ENCODE results near the gene EXOC6B. TPM values are rescaled to one million over a fixed set of nuclear protein-coding genes. Genes with fewer than 3 reads are reported as not detected.

The EXOC6B gene
- total and polyA plus RNA-seq, 2 of the 8 experiments (the other 6 are each of a cell fraction or from before 2014, with no cell fraction given), result 13.5 to 33.0 TPM

DNA sequence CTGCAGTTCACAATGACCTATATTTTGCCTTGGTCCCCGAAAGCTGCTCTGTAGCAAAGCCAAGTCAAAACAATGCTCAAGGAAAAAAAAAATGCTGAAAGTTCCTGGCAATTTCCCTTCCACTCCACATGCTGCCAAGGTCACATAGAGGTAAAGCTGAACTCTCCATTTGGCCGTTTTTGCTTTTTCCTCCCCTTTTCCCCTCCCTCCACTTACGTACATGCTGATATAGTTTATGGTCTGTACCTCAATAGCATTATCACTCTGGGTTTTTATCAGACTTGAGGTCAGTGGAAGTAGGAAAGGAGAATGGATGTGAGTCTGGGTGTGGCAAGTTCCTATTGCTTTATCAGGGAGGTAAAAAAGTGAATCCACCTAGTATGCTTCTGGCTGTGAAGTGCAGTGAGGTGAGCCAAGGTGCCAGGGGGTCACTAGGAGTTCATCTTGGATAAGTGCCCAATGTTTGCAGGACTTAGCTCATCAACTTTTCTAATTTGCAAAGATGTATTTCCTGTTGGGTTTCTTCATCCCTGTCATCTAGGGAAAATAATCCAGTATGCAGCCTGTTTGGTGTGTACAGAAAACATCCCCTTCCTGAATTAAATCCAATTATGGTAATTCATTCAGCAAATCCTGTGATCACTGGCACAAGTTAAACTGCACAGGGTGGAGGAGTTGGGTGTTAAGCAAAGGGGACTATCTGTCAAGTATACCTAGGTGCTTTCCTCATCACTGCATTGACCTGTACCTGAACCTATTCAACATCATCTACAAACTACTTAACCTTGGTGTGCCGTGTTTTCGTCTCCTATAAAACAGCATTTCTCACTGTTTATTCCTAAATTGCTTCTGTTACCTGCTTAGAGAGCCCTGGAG lies 553.8 kb downstream of the EXOC6B start (continued):
- TF ChIP-seq KDM4A (IDR thresholded peaks at IDR 0.05; ENCODE audit: low read depth, low read length, severe bottlenecking) (no peak), E2F6 (IDR thresholded peaks at IDR 0.05) (no peak), MAFK (IDR thresholded peaks at IDR 0.05; ENCODE audit: low read depth, low read length) (no peak), EGR1 (IDR thresholded peaks at IDR 0.05; ENCODE audit: borderline replicate concordance, low read depth, low read length) (no peak), TAF7 (optimal IDR thresholded peaks at IDR 0.05; ENCODE audit: borderline replicate concordance, low read depth, low read length) (no peak), GABPA (IDR thresholded peaks at IDR 0.05; ENCODE audit: borderline replicate concordance, insufficient read depth, low read length) (no peak)
- TF ChIP-seq, protein P1, sequence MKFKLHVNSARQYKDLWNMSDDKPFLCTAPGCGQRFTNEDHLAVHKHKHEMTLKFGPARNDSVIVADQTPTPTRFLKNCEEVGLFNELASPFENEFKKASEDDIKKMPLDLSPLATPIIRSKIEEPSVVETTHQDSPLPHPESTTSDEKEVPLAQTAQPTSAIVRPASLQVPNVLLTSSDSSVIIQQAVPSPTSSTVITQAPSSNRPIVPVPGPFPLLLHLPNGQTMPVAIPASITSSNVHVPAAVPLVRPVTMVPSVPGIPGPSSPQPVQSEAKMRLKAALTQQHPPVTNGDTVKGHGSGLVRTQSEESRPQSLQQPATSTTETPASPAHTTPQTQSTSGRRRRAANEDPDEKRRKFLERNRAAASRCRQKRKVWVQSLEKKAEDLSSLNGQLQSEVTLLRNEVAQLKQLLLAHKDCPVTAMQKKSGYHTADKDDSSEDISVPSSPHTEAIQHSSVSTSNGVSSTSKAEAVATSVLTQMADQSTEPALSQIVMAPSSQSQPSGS (IDR thresholded peaks at IDR 0.05; ENCODE audit: low read length), result no peak
- TF ChIP-seq, protein P2, sequence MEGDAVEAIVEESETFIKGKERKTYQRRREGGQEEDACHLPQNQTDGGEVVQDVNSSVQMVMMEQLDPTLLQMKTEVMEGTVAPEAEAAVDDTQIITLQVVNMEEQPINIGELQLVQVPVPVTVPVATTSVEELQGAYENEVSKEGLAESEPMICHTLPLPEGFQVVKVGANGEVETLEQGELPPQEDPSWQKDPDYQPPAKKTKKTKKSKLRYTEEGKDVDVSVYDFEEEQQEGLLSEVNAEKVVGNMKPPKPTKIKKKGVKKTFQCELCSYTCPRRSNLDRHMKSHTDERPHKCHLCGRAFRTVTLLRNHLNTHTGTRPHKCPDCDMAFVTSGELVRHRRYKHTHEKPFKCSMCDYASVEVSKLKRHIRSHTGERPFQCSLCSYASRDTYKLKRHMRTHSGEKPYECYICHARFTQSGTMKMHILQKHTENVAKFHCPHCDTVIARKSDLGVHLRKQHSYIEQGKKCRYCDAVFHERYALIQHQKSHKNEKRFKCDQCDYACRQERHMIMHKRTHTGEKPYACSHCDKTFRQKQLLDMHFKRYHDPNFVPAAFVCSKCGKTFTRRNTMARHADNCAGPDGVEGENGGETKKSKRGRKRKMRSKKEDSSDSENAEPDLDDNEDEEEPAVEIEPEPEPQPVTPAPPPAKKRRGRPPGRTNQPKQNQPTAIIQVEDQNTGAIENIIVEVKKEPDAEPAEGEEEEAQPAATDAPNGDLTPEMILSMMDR (IDR thresholded peaks at IDR 0.05; ENCODE audit: control extremely low read depth in 1 of 3, insufficient read depth in 1 of 3, low read depth in 1 of 3, low read length in 3 of 3), result no peak
